HepG2 (cell line): ENCODE measurements around the gene MYO5B. TPM values are rescaled to one million over a fixed set of nuclear protein-coding genes. Genes with fewer than 3 reads are reported as not detected.

Experiments used
- ATAC-seq: fragments of 200-7000 bp; cut with Tn5 transposase; 3 replicates; pipeline ENCODE4 v1.9.1; 2020; ENCODE audit warnings: mild to moderate bottlenecking, moderate library complexity
- BruUV-seq: library from RNA; stranded (reverse); fragments of 400-500 nt; replicated peaks from 2 replicates; lab custom pipeline; 2021; lab: Mats Ljungman, UMichigan
- CTCF ChIA-PET: fragments of 300-600 bp; formaldehyde crosslinking; extraction: SDS; loops from one replicate; lab custom pipeline; 2021; ENCODE audit warnings: low total read pairs, inconsistent platforms, low intra/inter-chr PET ratio; lab: Yijun Ruan, JAX
- POLR2A ChIA-PET: fragments of 350-600 bp; sonication (Branson Sonifier 250); formaldehyde crosslinking; loops from one replicate; lab custom pipeline; 2020; ENCODE audit warnings: antibody characterized with exemption, inconsistent platforms; lab: Yijun Ruan, JAX
- DNase-seq: peaks from one replicate; pipeline ENCODE4 v3.0.0-alpha.2; 2015; ENCODE audit warnings: low spot score
- FAIRE-seq: peaks from 3 replicates; lab custom pipeline; 2011; peaks lifted over from hg19 to GRCh38; lab: Jason Lieb, UNC
- H2AFZ ChIP-seq: one replicate; pipeline ENCODE4 v1.6.1; 2011; ENCODE audit warnings: low read length, inconsistent platforms
- H3K27ac ChIP-seq: fragments of 300-600 bp; 3 replicates; pipeline ENCODE4 v1.8.0; 2011; ENCODE audit warnings: mixed run types, mild to moderate bottlenecking, mixed read lengths, low read length, inconsistent platforms; ENCODE audit not compliant: insufficient read depth; ENCODE audit errors: extremely low read length
- H3K27me3 ChIP-seq, 2 experiments: fragments of 200-600 bp in 1 of 2; 2 replicates in 1 of 2; 3 replicates in 1 of 2; pipeline versions ENCODE4 v1.6.0 to v1.8.0; 2011; ENCODE audit warnings: low read length in 2 of 2, mild to moderate bottlenecking in 2 of 2, moderate library complexity in 2 of 2, inconsistent platforms in 1 of 2; ENCODE audit not compliant: insufficient read depth in 2 of 2, control insufficient read depth in 1 of 2
- H3K36me3 ChIP-seq, 2 experiments: fragments of 200-600 bp in 1 of 2; replicated peaks in 1 of 2; 2 replicates in 1 of 2; 3 replicates in 1 of 2; pipeline versions ENCODE4 v1.5.1 to v1.8.0; 2011; ENCODE audit warnings: low read length in 2 of 2, inconsistent platforms in 1 of 2; ENCODE audit not compliant: insufficient read depth in 2 of 2, control insufficient read depth in 1 of 2
- H3K4me1 ChIP-seq: 2 replicates; pipeline ENCODE4 v1.5.1; 2012; ENCODE audit warnings: low read length, inconsistent platforms; ENCODE audit not compliant: insufficient read depth
- H3K4me2 ChIP-seq: 2 replicates; pipeline ENCODE4 v1.6.0; 2011; ENCODE audit warnings: low read depth, low read length, inconsistent platforms
- H3K4me3 ChIP-seq, 3 experiments: fragments of 200-600 bp in 1 of 3; sonication (generic), shearing (Covaris generic) in 1 of 3; replicated peaks in 1 of 3; 2 replicates each; pipeline ENCODE4 v1.5.1; 2011 to 2016; ENCODE audit warnings: low read length in 3 of 3, inconsistent platforms in 2 of 3, low read depth in 2 of 3, mild to moderate bottlenecking in 2 of 3, control low read depth in 1 of 3, mixed read lengths in 1 of 3; ENCODE audit not compliant: insufficient read depth in 1 of 3
- H3K79me2 ChIP-seq: one replicate; pipeline ENCODE4 v1.6.1; 2011; ENCODE audit warnings: low read length, inconsistent platforms; ENCODE audit not compliant: insufficient read depth
- H3K9ac ChIP-seq: 2 replicates; pipeline ENCODE4 v1.6.0; 2011; ENCODE audit warnings: mild to moderate bottlenecking, low read depth, low read length, inconsistent platforms; ENCODE audit not compliant: insufficient read depth
- H3K9me3 ChIP-seq: 2 replicates; pipeline ENCODE4 v1.5.1; 2012; ENCODE audit warnings: mild to moderate bottlenecking, low read length
- H4K20me1 ChIP-seq: 2 replicates; pipeline ENCODE4 v1.6.0; 2011; ENCODE audit warnings: inconsistent platforms, mild to moderate bottlenecking, low read length, moderate library complexity; ENCODE audit not compliant: insufficient read depth
- DZIP1 ChIP-seq: sonication (generic); formaldehyde crosslinking; IDR thresholded peaks from 2 replicates; pipeline ENCODE4 v1.5.0; 2020; ENCODE audit warnings: mild to moderate bottlenecking, missing genetic modification reagents
- HBP1 ChIP-seq: IDR thresholded peaks from 2 replicates; pipeline ENCODE4 v1.6.1; 2016; ENCODE audit warnings: low read depth, control low read depth
- KLF15 ChIP-seq: sonication (generic); formaldehyde crosslinking; IDR thresholded peaks from 2 replicates; pipeline ENCODE4 v1.8.1; 2023; ENCODE audit warnings: borderline replicate concordance, mild to moderate bottlenecking, inconsistent platforms, missing genetic modification reagents, mixed read lengths
- MTA1 ChIP-seq: sonication (generic); formaldehyde crosslinking; IDR thresholded peaks from 2 replicates; pipeline ENCODE4 v1.4.0; 2020; ENCODE audit warnings: missing genetic modification reagents, mild to moderate bottlenecking, borderline replicate concordance
- NFYC ChIP-seq: IDR thresholded peaks from 2 replicates; pipeline ENCODE4 v1.6.1; 2016; ENCODE audit warnings: missing genetic modification reagents, missing compliant biosample characterization
- RNF2 ChIP-seq: fragments of 450-650 bp; conservative IDR thresholded peaks from 2 replicates; pipeline ENCODE4 v1.6.1; 2016; ENCODE audit warnings: low read depth
- ZBTB40 ChIP-seq, 2 experiments: fragments of 450-650 bp in 1 of 2; sonication (generic) in 1 of 2; formaldehyde crosslinking in 1 of 2; IDR thresholded peaks; 2 replicates each; pipeline versions ENCODE4 v1.6.1 to v1.8.0; 2016 to 2022; ENCODE audit warnings: antibody characterized with exemption in 1 of 2, mild to moderate bottlenecking in 1 of 2, missing genetic modification reagents in 1 of 2
- ZIK1 ChIP-seq: sonication (generic); formaldehyde crosslinking; IDR thresholded peaks from 2 replicates; pipeline ENCODE4 v1.5.0; 2020; ENCODE audit warnings: mild to moderate bottlenecking, low read depth, missing genetic modification reagents, borderline replicate concordance
- WGBS: methylation state at CpG from one replicate; pipeline ENCODE4 v1.1.6; 2017; ENCODE audit warnings: low lambda C conversion rate; 5-methylcytosine and 5-hydroxymethylcytosine counted together
- in situ Hi-C: cut with HindIII; loops from 2 replicates; pipeline ENCODE4 v1.10.0; 2017; ENCODE audit warnings: low pct_unique_long_range_greater_than_20kb; ENCODE audit not compliant: extremely low pct_ligation_motif_present
- intact Hi-C: fragments of 100-400 bp; cut with micrococcal nuclease; formaldehyde crosslinking; loops from one replicate; pipeline ENCODE4 v1.10.0; 2022; ENCODE audit not compliant: unreplicated experiment
- polyA plus RNA-seq, 8 experiments: library from polyadenylated mRNA; depleted of rRNA in 3 of 8; stranded (reverse) in 7 of 8; unstranded in 1 of 8; fragments of >200 nt; fragmentation: Illumina TruSeq in 4 of 8; extraction: Trizol in 4 of 8; gene quantifications; 2 replicates each; pipeline versions ENCODE4 v1.2.1 to v1.2.3, GENCODE V29; 2011 to 2016; ENCODE audit warnings: low read depth in 4 of 8, missing spikeins in 1 of 8, mixed read lengths in 1 of 8; ENCODE audit not compliant: insufficient read depth in 1 of 8
- total RNA-seq, 5 experiments: library from RNA; depleted of rRNA; stranded (reverse); fragments of >200 nt; fragmentation: Illumina TruSeq; extraction: Trizol; gene quantifications; 2 replicates each; pipeline ENCODE4 v1.2.3, GENCODE V29; 2016; ENCODE audit warnings: low read depth in 1 of 5

The MYO5B gene
- total and polyA plus RNA-seq, 2 of the 13 experiments (the other 11 are each of a cell fraction or from before 2014, with no cell fraction given): 13.1 to 24.0 TPM

- Histone ChIP-seq H3K79me2 (no peaks in the 10 kb centered on the region), H3K9me3 (no peaks in the 10 kb centered on the region), H3K4me1 (peaks cover 3% of the 10 kb centered on the region; the same call in 1 of the 2 replicates), H3K4me3 (no peak overlapping the region), H4K20me1 (no peaks in the 10 kb centered on the region), H2AFZ (no peak overlapping the region), H3K27ac (no peak overlapping the region), H3K4me2 (no peak overlapping the region), H3K27me3 (no peaks in the 10 kb centered on the region), H3K9ac (no peak overlapping the region), H3K36me3 (no peaks in the 10 kb centered on the region; a peak in 1 of 5 replicates)
- ATAC-seq (no peak), DNase-seq (no peak), FAIRE-seq (no peak)
- ChIA-PET POLR2A (no interaction called here), CTCF (no interaction called here)
- WGBS: 93% methylated on average over 26 of the region's 26 CpGs
- BruUV-seq: no TSS peak
- intact Hi-C loops: no loop called here
- in situ Hi-C loops: no loop called here
- TF ChIP-seq RNF2: no peak
- no peak for TF ChIP-seq ZIK1 (CRISPR knock-in tag)
- TF ChIP-seq ZBTB40 (IDR thresholded peaks at IDR 0.05): no peak
- no peak for TF ChIP-seq ZBTB40 (CRISPR knock-in tag; IDR thresholded peaks at IDR 0.05)
- no peak for TF ChIP-seq HBP1 (CRISPR knock-in tag)
- no peak for TF ChIP-seq KLF15 (CRISPR knock-in tag)
- TF ChIP-seq NFYC (CRISPR knock-in tag): no peak
- no peak for TF ChIP-seq MTA1 (CRISPR knock-in tag)
- no peak for TF ChIP-seq DZIP1 (CRISPR knock-in tag)
These were observed 331.0 kb downstream of the MYO5B start for GRCh38 chr18:49863769-49864621.
